SK-MEL-5 (cell line): ENCODE measurements around the gene NOM1. TPM values are rescaled to one million over a fixed set of nuclear protein-coding genes. Genes with fewer than 3 reads are reported as not detected.

Experiments used
- DNase-seq: peaks from one replicate; pipeline ENCODE4 v3.0.0-alpha.2; 2016; ENCODE audit warnings: low read depth, low spot score
- in situ Hi-C: cut with HindIII; loops from 2 replicates; pipeline ENCODE4 v1.10.0; 2016; ENCODE audit warnings: low sequenced_read_pairs, high pct_unique_total_duplicates, low pct_unique_long_range_greater_than_20kb
- total RNA-seq: library from RNA; depleted of rRNA; stranded (reverse); fragments of >200 nt; shearing (Covaris generic); gene quantifications from 2 replicates; pipeline ENCODE4 v1.2.3, GENCODE V29; 2014

The NOM1 gene
- total RNA-seq, 1 experiment from 2014 or later, result 17.9 TPM

DNA sequence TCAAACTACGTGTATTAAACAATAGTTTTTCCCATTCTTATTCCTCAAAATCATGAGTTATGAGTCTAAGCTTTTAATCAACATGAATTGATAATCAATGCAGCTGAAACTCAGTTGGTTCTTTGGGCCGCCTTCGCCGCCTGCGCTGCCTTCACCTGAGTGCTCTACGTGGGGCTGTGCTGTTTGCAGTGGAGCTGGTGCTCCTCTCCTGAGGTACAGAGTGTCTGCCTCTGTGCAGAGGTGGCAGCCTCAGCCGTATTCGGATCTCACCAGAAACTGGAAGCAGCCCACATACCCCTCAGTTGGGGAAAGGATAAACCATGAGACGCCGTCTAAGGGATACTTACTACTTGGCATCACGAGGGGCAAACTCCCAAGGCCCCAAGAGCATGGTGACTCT is 15.5 kb downstream of the NOM1 start:
- DNase-seq, result no peak
- in situ Hi-C loops, result no loop called here

DNA sequence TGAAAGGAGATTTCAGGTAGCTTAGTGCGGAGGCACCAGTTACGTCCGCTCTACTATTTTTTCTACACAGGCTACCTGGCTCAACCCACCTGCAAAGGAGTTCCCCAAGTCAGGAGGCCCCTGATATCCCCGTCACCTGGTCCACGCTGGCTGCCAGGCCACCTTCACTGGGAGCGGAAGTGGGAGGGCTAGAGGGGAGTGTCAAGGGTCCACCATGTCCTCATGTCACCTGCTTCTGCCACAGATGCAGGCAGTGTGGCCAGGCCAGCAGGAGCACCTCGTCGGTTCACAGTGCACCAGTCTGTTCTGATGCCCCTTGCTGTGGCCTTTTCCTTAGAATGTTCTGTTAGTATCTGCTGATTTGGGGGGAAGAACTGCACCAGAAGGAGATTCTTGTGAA is 16.9 kb downstream of the NOM1 start:
- in situ Hi-C loops, result no loop called here
- no peak for DNase-seq

GRCh38 chr7:156968183-156968582 is 18.7 kb downstream of the NOM1 start:
- in situ Hi-C loops, result no loop called here
- no peak for DNase-seq

DNA sequence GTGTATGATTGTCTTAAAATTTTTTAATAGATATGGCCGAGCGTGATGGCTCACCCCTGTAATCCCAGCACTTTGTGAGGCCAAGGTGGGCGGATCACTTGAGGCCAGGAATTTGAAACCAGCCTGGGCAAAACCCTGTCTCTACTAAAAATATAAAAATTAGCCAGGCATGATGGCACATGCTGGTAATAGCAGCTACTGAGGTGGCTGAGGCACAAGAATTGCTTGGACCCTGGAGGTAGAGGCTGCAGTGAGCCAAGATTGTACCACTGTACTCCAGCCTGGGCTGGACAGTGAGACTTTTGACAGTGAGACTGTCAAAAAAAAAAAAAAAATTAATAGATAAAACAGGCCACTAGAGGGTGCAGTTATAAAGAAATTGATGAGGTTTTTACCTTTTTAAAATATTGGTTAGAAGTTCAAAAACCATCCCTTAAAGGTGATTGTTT is 20.5 kb downstream of the NOM1 start:
- peak; percentile 54 for DNase-seq
- in situ Hi-C loops, result no loop called here

DNA sequence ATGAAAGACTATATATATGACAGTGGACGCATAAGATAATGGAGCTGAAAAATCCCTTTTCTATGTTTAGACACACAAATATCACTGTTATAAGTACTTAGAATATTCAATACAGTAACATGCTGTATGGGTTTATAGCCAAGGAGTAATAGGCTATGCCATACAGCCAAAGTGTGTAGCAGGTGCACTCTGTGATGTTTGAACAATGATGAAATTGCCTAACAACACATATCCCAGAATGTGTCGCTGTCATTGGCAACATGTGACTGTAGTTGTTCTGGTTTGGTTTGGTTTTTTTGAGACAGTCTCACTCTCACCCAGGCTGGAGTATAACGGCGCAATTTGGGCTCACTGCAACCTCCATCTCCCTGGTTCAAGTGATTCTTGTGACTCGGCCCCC is 26.1 kb downstream of the NOM1 start:
- DNase-seq, result no peak
- in situ Hi-C loops, result no loop called here

- in situ Hi-C loops, result no loop called here
- no peak for DNase-seq
Observed at GRCh38 chr7:156979007-156979606, 29.6 kb downstream of the NOM1 start.

GRCh38 chr7:156979711-156980110 is 30.2 kb downstream of the NOM1 start:
- in situ Hi-C loops, result no loop called here

DNA sequence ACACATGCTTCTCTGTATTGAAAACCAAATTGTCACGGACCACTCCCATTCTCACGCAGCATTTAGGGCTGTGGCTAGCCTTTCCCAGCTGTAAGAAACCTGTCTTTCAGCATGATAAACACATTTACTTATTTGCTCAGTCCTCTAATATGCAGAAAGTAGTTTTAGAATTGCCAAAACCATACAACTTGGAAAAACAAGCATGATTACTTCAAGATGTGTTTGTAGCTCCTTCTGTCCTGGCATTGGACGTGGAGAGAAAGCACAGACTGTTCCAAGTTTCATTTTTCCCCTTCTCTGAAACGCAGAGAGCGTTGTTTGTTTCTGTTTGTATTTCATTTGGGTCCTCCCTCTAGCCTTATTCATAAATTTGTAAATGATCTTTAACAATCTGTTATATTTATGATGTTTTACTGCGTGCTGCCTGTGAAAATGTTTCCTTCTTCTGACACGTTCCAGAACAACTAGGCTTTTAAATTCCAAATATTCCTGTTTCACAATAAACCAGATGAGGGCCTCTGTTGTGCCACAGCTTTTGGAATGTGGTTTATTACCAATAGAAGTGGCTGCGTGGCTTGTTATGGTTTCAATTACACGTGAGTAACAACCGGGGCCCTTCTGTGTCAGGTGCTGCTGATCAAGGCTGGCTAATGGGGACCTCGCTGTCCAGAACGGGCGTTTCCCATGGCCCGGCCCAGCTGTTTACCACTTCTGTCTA is 34.8 kb downstream of the NOM1 start:
- in situ Hi-C loops, result no loop called here
- no peak for DNase-seq

More at GRCh38 chr7:156979711-156980110, 30.2 kb downstream of the NOM1 start:
- DNase-seq, result no peak

- DNase-seq, result no peak
- in situ Hi-C loops, result no loop called here
Observed at GRCh38 chr7:156985101-156985992, 35.8 kb downstream of the NOM1 start.

- in situ Hi-C loops, result no loop called here
- DNase-seq, result no peak
Observed at GRCh38 chr7:156986378-156986777, 36.9 kb downstream of the NOM1 start.

DNA sequence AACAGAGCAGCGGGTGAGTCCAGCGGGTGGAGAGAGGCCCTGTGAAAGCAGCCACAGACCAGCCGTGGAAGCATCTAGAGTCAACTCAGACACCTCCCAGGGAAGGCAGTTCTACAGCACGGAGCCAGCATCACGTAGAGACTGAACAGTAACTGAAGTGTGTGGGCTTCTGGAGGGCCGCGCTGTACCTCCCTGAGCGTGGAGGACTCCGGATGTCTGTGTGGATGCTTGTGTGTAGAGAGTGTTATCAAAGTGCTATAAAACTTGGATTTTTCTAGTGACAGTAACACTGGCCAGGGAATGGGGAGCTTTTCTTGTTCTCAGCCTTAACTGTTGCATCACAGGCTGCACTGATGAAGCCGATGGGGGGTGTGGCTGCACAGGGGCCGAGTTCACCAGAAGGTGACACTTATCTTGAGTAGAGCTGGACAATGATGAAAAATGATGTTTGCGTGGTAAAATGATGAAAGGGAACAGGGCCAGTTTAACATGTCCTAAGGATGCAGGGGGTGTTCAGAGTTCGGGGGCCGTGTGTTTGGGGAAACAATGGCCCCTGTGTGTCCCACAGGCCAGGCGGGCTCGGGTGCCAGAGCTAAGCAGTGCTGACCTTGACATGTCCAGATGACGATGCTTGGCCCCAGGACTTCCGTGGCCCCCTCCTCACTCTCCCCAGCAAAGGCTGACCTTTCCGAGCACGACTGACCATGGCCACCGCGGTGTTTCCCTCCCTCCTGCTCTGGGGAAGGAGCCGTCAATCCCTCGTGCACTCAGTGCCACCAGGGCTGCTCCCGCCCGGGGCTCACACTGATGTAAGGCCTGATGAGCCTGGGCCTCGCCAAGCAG is 39.1 kb downstream of the NOM1 start:
- in situ Hi-C loops, result no loop called here
- DNase-seq, result no peak

- in situ Hi-C loops, result no loop called here
- no peak for DNase-seq
Observed at GRCh38 chr7:156989766-156990535, 40.4 kb downstream of the NOM1 start.

GRCh38 chr7:156993021-156993924 is 43.8 kb downstream of the NOM1 start:
- DNase-seq, result no peak
- in situ Hi-C loops, result no loop called here

DNA sequence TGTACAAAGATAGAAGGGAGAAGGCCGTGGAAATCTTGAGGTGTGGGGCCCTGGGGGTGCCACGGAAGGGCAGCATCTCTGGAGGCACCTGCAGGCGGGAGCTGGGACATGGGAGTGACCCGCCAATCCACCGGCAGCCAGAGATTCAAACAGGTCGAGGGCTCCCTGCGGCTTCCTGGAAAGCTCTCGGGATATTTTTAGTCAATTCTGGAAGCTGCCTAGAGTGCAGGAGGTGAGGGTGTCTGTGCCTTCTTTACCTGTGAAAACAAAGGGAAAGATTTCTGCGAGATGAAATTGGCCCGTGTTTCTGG is 44.4 kb downstream of the NOM1 start:
- no peak for DNase-seq
- in situ Hi-C loops, result no loop called here

GRCh38 chr7:156994417-156994816 is 44.9 kb downstream of the NOM1 start:
- no peak for DNase-seq
- in situ Hi-C loops, result no loop called here
